ENCODE data around the gene SPOCK1.
A peak's percentile ranks its signal among the peaks of the same experiment; 100 is the strongest.
"Not testable (repeated sequence)": the region's sequence is repeated elsewhere in the genome, so short reads cannot be mapped to it uniquely, and the experiment has no call there.

The SPOCK1 gene

GRCh38 chr5:137498736-137499505, at the start of gene SPOCK1:
TSS of gene SPOCK1 (minus strand) at chr5:137499326.
- peak; percentile 24 for DNase-seq

- no peak for DNase-seq
Measured at GRCh38 chr5:137545956-137546355, 46.8 kb upstream of the SPOCK1 start.

GRCh38 chr5:137535449-137535848, 36.3 kb upstream of the SPOCK1 start:
- DNase-seq: not testable (repeated sequence)

GRCh38 chr5:137533963-137534362, 34.8 kb upstream of the SPOCK1 start:
- no peak for DNase-seq

- DNase-seq: no peak
Measured at GRCh38 chr5:137531266-137531665, 32.1 kb upstream of the SPOCK1 start.

GRCh38 chr5:137521246-137521645, 22.1 kb upstream of the SPOCK1 start:
- no peak for DNase-seq

GRCh38 chr5:137516961-137517360, 17.8 kb upstream of the SPOCK1 start:
- no peak for DNase-seq

GRCh38 chr5:137516251-137516797, 17.2 kb upstream of the SPOCK1 start:
- DNase-seq: no peak

GRCh38 chr5:137515238-137515637, 16.1 kb upstream of the SPOCK1 start:
- no peak for DNase-seq

GRCh38 chr5:137510671-137511070, 11.5 kb upstream of the SPOCK1 start:
- DNase-seq: no peak

GRCh38 chr5:137507150-137507549, 8.0 kb upstream of the SPOCK1 start:
- DNase-seq: no peak

GRCh38 chr5:137506296-137506695, 7.2 kb upstream of the SPOCK1 start:
- DNase-seq: no peak

- DNase-seq: no peak
Measured at GRCh38 chr5:137504916-137505315, 5.8 kb upstream of the SPOCK1 start.

GRCh38 chr5:137503456-137503855, 4.3 kb upstream of the SPOCK1 start:
- no peak for DNase-seq

GRCh38 chr5:137502632-137503031, 3.5 kb upstream of the SPOCK1 start:
- DNase-seq: no peak

- no peak for DNase-seq
Measured at GRCh38 chr5:137501846-137502406, 2.8 kb upstream of the SPOCK1 start.

GRCh38 chr5:137501226-137501625, 2.1 kb upstream of the SPOCK1 start:
- no peak for DNase-seq

GRCh38 chr5:137500615-137501225, 1.6 kb upstream of the SPOCK1 start:
- DNase-seq: no peak

GRCh38 chr5:137499506-137499847, 351 bp upstream of the SPOCK1 start:
- not testable (repeated sequence) for DNase-seq

- no peak for DNase-seq
Measured at GRCh38 chr5:137498301-137498735, 808 bp downstream of the SPOCK1 start.

GRCh38 chr5:137497396-137498290, 1.5 kb downstream of the SPOCK1 start:
- DNase-seq: no peak

GRCh38 chr5:137496919-137497318, 2.2 kb downstream of the SPOCK1 start:
- DNase-seq: no peak

GRCh38 chr5:137492331-137492730, 6.8 kb downstream of the SPOCK1 start:
- DNase-seq: no peak
